IMR-90 (cell line): Measurements from ENCODE around the gene HOXB8. TPM values are rescaled to one million over a fixed set of nuclear protein-coding genes. Genes with fewer than 3 reads are reported as not detected.

Experiments
- ATAC-seq: fragments of 200-7000 bp; cut with Tn5 transposase; 2 replicates; pipeline ENCODE4 v1.9.1; 2020; ENCODE audit warnings: low read depth, mild to moderate bottlenecking, moderate library complexity
- BruUV-seq: library from RNA; stranded (reverse); fragments of 400-500 nt; replicated peaks from 2 replicates; lab custom pipeline; 2021; lab: Mats Ljungman, UMichigan
- CTCF ChIA-PET: fragments of 300-600 bp; formaldehyde crosslinking; extraction: SDS; loops from one replicate; lab custom pipeline; 2021; ENCODE audit warnings: antibody characterized with exemption; lab: Yijun Ruan, JAX
- POLR2A ChIA-PET: fragments of 300-600 bp; sonication (Branson Sonifier 250); formaldehyde crosslinking; loops from one replicate; lab custom pipeline; 2022; ENCODE audit warnings: antibody characterized with exemption; ENCODE audit not compliant: unreplicated experiment; lab: Charles Lee
- DNase-seq: peaks from one replicate; pipeline ENCODE4 v3.0.0; 2013
- H2AFZ ChIP-seq: replicated peaks from 2 replicates; pipeline ENCODE3; 2013; ENCODE audit warnings: low read length, mild to moderate bottlenecking; ENCODE audit not compliant: poor library complexity
- H2AK5ac ChIP-seq: 2 replicates; pipeline ENCODE4 v1.6.1; 2013; ENCODE audit warnings: low read depth, low read length, inconsistent platforms
- H2AK9ac ChIP-seq: replicated peaks from 2 replicates; pipeline ENCODE3; 2013; ENCODE audit warnings: mild to moderate bottlenecking, low read depth, low read length, moderate library complexity; ENCODE audit not compliant: poor library complexity
- H2BK120ac ChIP-seq: 2 replicates; pipeline ENCODE4 v1.6.1; 2013; ENCODE audit warnings: low read depth, low read length, inconsistent platforms
- H2BK15ac ChIP-seq: 3 replicates; pipeline ENCODE4 v1.6.1; 2013; ENCODE audit warnings: low read depth, low read length, inconsistent platforms
- H2BK20ac ChIP-seq: 2 replicates; pipeline ENCODE4 v1.6.1; 2013; ENCODE audit warnings: low read depth, mild to moderate bottlenecking, inconsistent platforms, low read length, moderate library complexity
- H2BK5ac ChIP-seq: 2 replicates; pipeline ENCODE4 v1.6.1; 2013; ENCODE audit warnings: mild to moderate bottlenecking, low read depth, low read length, inconsistent platforms; ENCODE audit not compliant: poor library complexity, severe bottlenecking
- H3K14ac ChIP-seq: replicated peaks from 2 replicates; pipeline ENCODE4 v1.6.1; 2013; ENCODE audit warnings: low read depth, low read length, inconsistent platforms
- H3K18ac ChIP-seq: 2 replicates; pipeline ENCODE4 v1.6.1; 2013; ENCODE audit warnings: low read depth, low read length, control low read depth
- H3K23ac ChIP-seq: 2 replicates; pipeline ENCODE4 v1.6.1; 2013; ENCODE audit warnings: low read depth, low read length, inconsistent platforms
- H3K27ac ChIP-seq: 2 replicates; pipeline ENCODE4 v1.5.1; 2013; ENCODE audit warnings: mild to moderate bottlenecking, control low read depth, low read length; ENCODE audit not compliant: insufficient read depth
- H3K27me3 ChIP-seq: 2 replicates; pipeline ENCODE4 v1.6.1; 2013; ENCODE audit warnings: low read length; ENCODE audit not compliant: control insufficient read depth, insufficient read depth
- H3K36me3 ChIP-seq: 2 replicates; pipeline ENCODE4 v1.6.1; 2013; ENCODE audit warnings: low read length, mixed read lengths; ENCODE audit not compliant: control insufficient read depth, insufficient read depth
- H3K4ac ChIP-seq: 2 replicates; pipeline ENCODE4 v1.6.1; 2013; ENCODE audit warnings: low read depth, low read length, inconsistent platforms
- H3K4me1 ChIP-seq: 2 replicates; pipeline ENCODE4 v1.6.1; 2013; ENCODE audit warnings: low read length, mixed read lengths; ENCODE audit not compliant: control insufficient read depth, insufficient read depth
- H3K4me2 ChIP-seq: 2 replicates; pipeline ENCODE4 v1.6.1; 2013; ENCODE audit warnings: low read depth, mild to moderate bottlenecking, control low read depth, low read length, moderate library complexity
- H3K4me3 ChIP-seq: 2 replicates; pipeline ENCODE4 v1.5.1; 2013; ENCODE audit warnings: low read depth, mild to moderate bottlenecking, control low read depth, low read length, moderate library complexity; ENCODE audit not compliant: insufficient read depth
- H3K56ac ChIP-seq: 2 replicates; pipeline ENCODE4 v1.6.1; 2013; ENCODE audit warnings: low read length, inconsistent platforms; ENCODE audit not compliant: insufficient read depth; ENCODE audit errors: extremely low read depth
- H3K79me1 ChIP-seq, 2 experiments: 2 replicates each; pipeline ENCODE4 v1.6.1; 2013; ENCODE audit warnings: low read length in 2 of 2, inconsistent platforms in 1 of 2, low read depth in 1 of 2
- H3K9ac ChIP-seq: 2 replicates; pipeline ENCODE4 v1.6.1; 2013; ENCODE audit warnings: low read depth, low read length, control low read depth
- H3K9me1 ChIP-seq: 2 replicates; pipeline ENCODE4 v1.6.1; 2013; ENCODE audit warnings: low read length, inconsistent platforms; ENCODE audit not compliant: insufficient read depth
- H3K9me3 ChIP-seq: 2 replicates; pipeline ENCODE4 v1.6.1; 2013; ENCODE audit warnings: low read length; ENCODE audit not compliant: control insufficient read depth, insufficient read depth
- H4K20me1 ChIP-seq: 2 replicates; pipeline ENCODE4 v1.6.1; 2013; ENCODE audit warnings: low read length, inconsistent platforms; ENCODE audit not compliant: insufficient read depth
- H4K5ac ChIP-seq: 2 replicates; pipeline ENCODE4 v1.6.1; 2013; ENCODE audit warnings: mild to moderate bottlenecking, low read depth, low read length, control low read depth
- H4K8ac ChIP-seq, 2 experiments: 2 replicates each; pipeline ENCODE4 v1.6.1; 2013; ENCODE audit warnings: low read depth in 2 of 2, low read length in 2 of 2, control low read depth in 1 of 2, inconsistent platforms in 1 of 2
- H4K91ac ChIP-seq: 2 replicates; pipeline ENCODE4 v1.6.1; 2013; ENCODE audit warnings: low read depth, low read length, inconsistent platforms; ENCODE audit not compliant: insufficient read depth
- ELK1 ChIP-seq: fragments of 150-350 bp; IDR thresholded peaks from 2 replicates; pipeline ENCODE4 v1.6.1; 2016; ENCODE audit warnings: low read depth, mild to moderate bottlenecking, low read length, moderate library complexity, borderline replicate concordance
- MAFK ChIP-seq: IDR thresholded peaks from 2 replicates; pipeline ENCODE4 v1.6.1; 2012; ENCODE audit warnings: low read depth, low read length, improper control_type of control experiment
- NFE2L2 ChIP-seq: fragments of 150-350 bp; IDR thresholded peaks from 2 replicates; pipeline ENCODE4 v1.6.1; 2016; ENCODE audit warnings: low read depth, mild to moderate bottlenecking, low read length
- RCOR1 ChIP-seq: IDR thresholded peaks from 2 replicates; pipeline ENCODE4 v1.6.1; 2012; ENCODE audit warnings: mild to moderate bottlenecking, low read length, improper control_type of control experiment; ENCODE audit not compliant: insufficient replicate concordance
- RFX5 ChIP-seq: IDR thresholded peaks from 2 replicates; pipeline ENCODE4 v1.8.0; 2012; ENCODE audit warnings: low read depth, mild to moderate bottlenecking, low read length, moderate library complexity
- SMC3 ChIP-seq: fragments of 150-350 bp; IDR thresholded peaks from 2 replicates; pipeline ENCODE4 v1.6.1; 2016; ENCODE audit warnings: low read depth, mild to moderate bottlenecking, antibody characterized with exemption, low read length, moderate library complexity
- WGBS, 2 experiments: methylation state at CpG; one replicate each; pipeline versions ENCODE4 v1.1.5 to v1.1.7; 2013; ENCODE audit warnings: missing lambda C conversion rate in 2 of 2; ENCODE audit not compliant: insufficient read length in 1 of 2; ENCODE audit errors: extremely low coverage in 2 of 2; 5-methylcytosine and 5-hydroxymethylcytosine counted together
- dilution Hi-C: fragments of 300-500 bp; cut with HindIII; formaldehyde crosslinking; loops from one replicate; pipeline ENCODE4 v1.14.3; 2018; ENCODE audit warnings: low sequenced_read_pairs; ENCODE audit not compliant: unreplicated experiment
- in situ Hi-C: fragments of 300-500 bp; cut with MboI; formaldehyde crosslinking; loops from 3 replicates; pipeline ENCODE4 v1.14.3; 2019; ENCODE audit warnings: low sequenced_read_pairs, inconsistent platforms, mixed read lengths
- intact Hi-C: fragments of 100-400 bp; cut with micrococcal nuclease; formaldehyde crosslinking; loops from 2 replicates; pipeline ENCODE4 v1.10.0; 2022
- polyA plus RNA-seq, 3 experiments: library from polyadenylated mRNA; depleted of rRNA; stranded (reverse); fragments of >200 nt; gene quantifications; 2 replicates each; pipeline ENCODE4 v1.2.3, GENCODE V29; 2012; ENCODE audit warnings: low replicate concordance in 1 of 3
- total RNA-seq: library from RNA; depleted of rRNA; stranded (reverse); fragments of >200 nt; gene quantifications from 2 replicates; pipeline ENCODE4 v1.2.3, GENCODE V29; 2012

The HOXB8 gene
- total and polyA plus RNA-seq, 2 of the 4 experiments (the other 2 are of a cell fraction) = 0.54 to 5.3 TPM

DNA sequence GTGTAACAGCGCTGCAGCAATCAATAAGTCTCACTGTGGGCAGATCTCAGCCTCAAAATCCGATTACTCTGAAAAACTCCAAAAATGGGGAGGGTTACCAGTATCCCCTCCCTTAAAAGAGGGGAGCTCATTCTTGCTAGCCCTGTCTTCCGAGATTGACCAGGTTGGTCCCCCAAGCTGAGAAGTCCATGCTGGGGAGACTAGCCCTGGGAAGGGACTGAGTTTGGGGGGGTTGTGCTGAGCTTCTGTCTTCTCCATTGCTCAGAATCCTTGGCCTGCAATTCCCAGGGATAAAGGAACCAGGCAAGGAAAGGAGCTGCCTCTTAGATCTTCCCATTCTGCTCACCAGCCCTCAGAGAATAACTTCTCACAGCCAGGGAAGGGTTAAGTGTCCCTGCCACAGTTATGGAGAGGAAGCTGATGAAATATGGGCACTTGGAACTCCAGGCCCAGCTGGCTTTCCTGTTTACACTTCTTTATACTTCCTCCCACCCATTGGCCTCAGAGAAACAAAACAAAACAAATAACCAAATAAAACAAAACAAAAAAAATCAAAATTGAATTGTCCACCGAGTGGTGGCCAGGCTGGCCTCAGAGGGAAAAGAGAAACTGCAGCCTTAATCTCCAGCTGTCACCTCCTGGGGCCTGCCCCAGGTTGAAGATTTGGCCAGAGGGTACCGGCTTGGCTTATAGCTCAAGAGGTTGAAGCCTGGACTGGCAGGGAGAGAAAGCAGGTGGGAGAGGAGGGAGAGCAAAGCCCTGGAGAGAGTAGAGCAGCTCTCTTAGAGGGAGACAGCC is 27.6 kb downstream of the HOXB8 start:
- Histone ChIP-seq H3K36me3 (peaks cover 16% of the 10 kb centered on the region; the same call in 1 of the 2 replicates), H3K4me2 (peak overlapping the region; percentile 98), H3K56ac (peak overlapping the region; percentile 100), H3K14ac (peak overlapping the region; percentile 99), H4K8ac (peak overlapping the region; percentile 96 to 99), H3K23ac (peak overlapping the region; percentile 100), H3K9ac (peak overlapping the region; percentile 100), H3K4ac (peak overlapping the region; percentile 99), H4K20me1 (no peaks in the 10 kb centered on the region; the same call in 1 of the 2 replicates), H2BK5ac (peak overlapping the region; percentile 99), H3K9me3 (no peaks in the 10 kb centered on the region), H2AFZ (no peak overlapping the region), H2AK9ac (peak overlapping the region; percentile 94), H4K91ac (peak overlapping the region; percentile 99), H3K18ac (peak overlapping the region; percentile 96), H2BK15ac (peak overlapping the region; percentile 95; the same call in 2 of the 3 replicates), H2BK120ac (peak overlapping the region; percentile 97), H3K4me3 (peak overlapping the region; percentile 91), H3K27ac (peak overlapping the region; percentile 99), H2BK20ac (peak overlapping the region; percentile 84), H3K9me1 (no peaks in the 10 kb centered on the region; the same call in 1 of the 2 replicates), H3K79me1 (no peaks in the 10 kb centered on the region), H2AK5ac (peak overlapping the region; percentile 95), H3K4me1 (peaks cover 12% of the 10 kb centered on the region), H3K27me3 (no peaks in the 10 kb centered on the region), H4K5ac (peak overlapping the region; percentile 92)
- peak; percentile 82 for DNase-seq
- peak; percentile 0; the same call in 1 of the 2 replicates for ATAC-seq
- TF ChIP-seq ELK1 = no peak
- TF ChIP-seq MAFK = no peak
- no peak for TF ChIP-seq NFE2L2
- TF ChIP-seq SMC3 = no peak
- no peak for TF ChIP-seq RCOR1
- no peak for TF ChIP-seq RFX5
- in situ Hi-C loops (no loop called here), dilution Hi-C loops (no loop called here), intact Hi-C loops (no loop called here)
- no TSS peak for BruUV-seq
- ChIA-PET POLR2A (interaction anchor here (0.6 to 1.6 kb wide), 18 partner anchors 11 to 750 kb away, joined by 3 to 14 read pairs (median 4); partner anchors contain the start of gene HOXB9), CTCF (interaction anchor here (0.6 to 2.6 kb wide), 4 partner anchors 25 to 236 kb away, joined by 3 to 15 read pairs (median 6); no protein-coding TSS in a partner anchor)
- 0% methylated on average over 2 of the region's 5 CpGs; no CpG with 5 or more reads in 1 of the 2 experiments for WGBS, 2 experiments
